Measurements from ENCODE around the gene ARHGAP8. TPM values are rescaled to one million over a fixed set of nuclear protein-coding genes. Genes with fewer than 3 reads are reported as not detected.

The ARHGAP8 gene
- total RNA-seq, 2 donors from 2014 or later: 34.6 to 64.5 TPM

DNA sequence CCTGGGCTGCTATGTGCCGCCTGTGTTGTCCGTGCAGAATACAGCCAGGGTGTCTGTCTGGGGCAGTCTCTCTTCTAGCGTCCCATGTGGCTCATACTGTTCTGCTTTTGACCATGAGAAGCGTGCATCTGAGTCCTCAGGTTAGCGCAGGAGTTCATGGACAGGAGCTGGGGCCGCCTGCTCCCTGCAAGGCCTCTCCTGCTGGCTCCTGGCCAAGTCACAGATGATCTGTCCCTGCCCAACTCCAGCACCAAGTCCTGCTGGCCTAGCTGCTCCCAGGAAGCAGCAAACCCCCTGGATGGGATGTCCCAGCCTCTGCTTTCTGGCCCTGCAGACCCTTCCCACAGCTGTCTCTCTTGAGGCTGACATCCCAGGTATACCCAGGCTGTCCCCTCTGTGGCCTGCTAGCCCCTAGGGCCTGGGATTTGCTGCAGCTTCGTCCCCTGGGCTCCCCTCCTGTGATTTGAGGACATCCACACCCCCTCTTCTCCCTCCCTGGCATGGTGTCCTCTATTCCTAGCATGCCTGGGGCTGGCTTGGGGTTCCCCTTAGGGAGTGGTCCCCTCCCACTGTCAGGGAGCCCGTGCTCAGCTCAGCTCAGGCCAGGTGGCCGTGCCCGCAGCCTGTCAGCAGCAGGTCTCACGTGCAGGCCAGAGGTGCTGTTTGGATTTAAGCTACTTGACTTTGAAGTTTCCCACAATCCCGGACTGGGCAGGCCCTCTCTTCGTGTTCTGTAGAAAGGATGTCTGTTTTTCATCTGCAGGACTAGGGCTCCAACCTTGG, 32.6 kb upstream of the ARHGAP8 start:
- no peaks in the 10 kb centered on the region for H3K27me3 ChIP-seq (replicated peaks; ENCODE audit: insufficient read depth)
- H3K4me1 ChIP-seq (replicated peaks): no peaks in the 10 kb centered on the region
- H3K27ac ChIP-seq: no peak overlapping the region
- 67% methylated on average over 13 of the region's 13 CpGs for WGBS
- TF ChIP-seq, protein P1, sequence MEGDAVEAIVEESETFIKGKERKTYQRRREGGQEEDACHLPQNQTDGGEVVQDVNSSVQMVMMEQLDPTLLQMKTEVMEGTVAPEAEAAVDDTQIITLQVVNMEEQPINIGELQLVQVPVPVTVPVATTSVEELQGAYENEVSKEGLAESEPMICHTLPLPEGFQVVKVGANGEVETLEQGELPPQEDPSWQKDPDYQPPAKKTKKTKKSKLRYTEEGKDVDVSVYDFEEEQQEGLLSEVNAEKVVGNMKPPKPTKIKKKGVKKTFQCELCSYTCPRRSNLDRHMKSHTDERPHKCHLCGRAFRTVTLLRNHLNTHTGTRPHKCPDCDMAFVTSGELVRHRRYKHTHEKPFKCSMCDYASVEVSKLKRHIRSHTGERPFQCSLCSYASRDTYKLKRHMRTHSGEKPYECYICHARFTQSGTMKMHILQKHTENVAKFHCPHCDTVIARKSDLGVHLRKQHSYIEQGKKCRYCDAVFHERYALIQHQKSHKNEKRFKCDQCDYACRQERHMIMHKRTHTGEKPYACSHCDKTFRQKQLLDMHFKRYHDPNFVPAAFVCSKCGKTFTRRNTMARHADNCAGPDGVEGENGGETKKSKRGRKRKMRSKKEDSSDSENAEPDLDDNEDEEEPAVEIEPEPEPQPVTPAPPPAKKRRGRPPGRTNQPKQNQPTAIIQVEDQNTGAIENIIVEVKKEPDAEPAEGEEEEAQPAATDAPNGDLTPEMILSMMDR (IDR thresholded peaks at IDR 0.05): no peak
- no peak for TF ChIP-seq POLR2AphosphoS5 (IDR thresholded peaks at IDR 0.05)
- no peak for TF ChIP-seq POLR2A (IDR thresholded peaks at IDR 0.05)
- H3K4me3 ChIP-seq: no peak overlapping the region
- intact Hi-C loops (cut with DNase I): no loop called here
- H3K36me3 ChIP-seq: no peaks in the 10 kb centered on the region
- DNase-seq (ENCODE audit: low spot score): no peak
- no peaks in the 10 kb centered on the region for H3K9me3 ChIP-seq

DNA sequence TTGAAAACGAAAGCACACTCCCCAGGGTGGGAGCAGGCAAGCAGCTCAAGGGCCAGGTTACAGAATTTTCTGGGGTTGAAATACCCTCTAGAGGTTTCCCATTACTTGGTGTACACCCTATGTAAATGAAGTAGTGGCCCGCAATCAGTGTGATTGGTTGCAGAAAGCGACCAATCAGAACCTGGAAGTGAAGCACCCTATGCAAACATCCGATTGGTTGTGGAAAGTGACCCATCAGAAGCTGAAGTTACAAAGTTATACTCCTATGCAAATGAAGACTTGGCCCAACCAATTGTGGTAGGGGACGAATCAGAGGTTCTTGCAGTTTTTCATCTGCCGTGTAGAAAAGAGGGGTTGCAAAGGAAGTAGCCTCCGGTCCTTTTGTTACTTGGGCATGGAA, 31.2 kb upstream of the ARHGAP8 start:
- intact Hi-C loops (cut with DNase I): no loop called here
- H3K27me3 ChIP-seq (replicated peaks; ENCODE audit: insufficient read depth): no peaks in the 10 kb centered on the region
- no peaks in the 10 kb centered on the region for H3K36me3 ChIP-seq
- H3K4me3 ChIP-seq: no peak overlapping the region
- 88% methylated on average over 7 of the region's 7 CpGs for WGBS
- no peaks in the 10 kb centered on the region for H3K4me1 ChIP-seq (replicated peaks)
- TF ChIP-seq POLR2AphosphoS5 (IDR thresholded peaks at IDR 0.05): no peak
- TF ChIP-seq, protein P1 (IDR thresholded peaks at IDR 0.05): no peak
- no peak for TF ChIP-seq POLR2A (IDR thresholded peaks at IDR 0.05)
- no peaks in the 10 kb centered on the region for H3K9me3 ChIP-seq
- no peak for DNase-seq (ENCODE audit: low spot score)
- H3K27ac ChIP-seq: no peak overlapping the region

DNA sequence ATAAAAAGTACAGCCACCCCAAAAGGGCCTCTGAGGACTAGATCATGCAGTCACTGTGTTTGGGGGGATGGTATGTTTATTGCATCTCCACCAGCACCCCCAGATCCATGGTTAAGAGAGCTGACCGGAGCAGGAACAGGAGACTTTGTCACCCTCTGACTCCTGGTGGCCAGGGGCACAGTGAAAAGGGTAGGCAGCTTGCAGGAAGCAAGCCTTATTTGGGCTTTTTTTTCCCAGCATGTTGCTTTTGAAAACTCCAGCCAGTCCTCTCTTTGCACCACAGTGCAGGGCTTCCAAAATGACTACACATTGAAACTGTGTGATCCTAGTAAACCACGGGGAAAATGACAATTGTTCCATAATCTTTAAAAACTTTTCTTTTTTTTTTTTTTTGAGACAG, 29.8 kb upstream of the ARHGAP8 start:
- Histone ChIP-seq H3K4me3 (no peak overlapping the region), H3K27ac (no peak overlapping the region), H3K27me3 (replicated peaks; ENCODE audit: insufficient read depth) (no peaks in the 10 kb centered on the region), H3K9me3 (no peaks in the 10 kb centered on the region), H3K4me1 (replicated peaks) (no peaks in the 10 kb centered on the region), H3K36me3 (no peaks in the 10 kb centered on the region)
- DNase-seq (ENCODE audit: low spot score): no peak
- TF ChIP-seq, protein P1 (IDR thresholded peaks at IDR 0.05): no peak
- TF ChIP-seq POLR2AphosphoS5 (IDR thresholded peaks at IDR 0.05) (no peak), POLR2A (IDR thresholded peaks at IDR 0.05) (no peak)
- WGBS: 91% methylated on average over 2 of the region's 2 CpGs
- intact Hi-C loops (cut with DNase I): no loop called here

DNA sequence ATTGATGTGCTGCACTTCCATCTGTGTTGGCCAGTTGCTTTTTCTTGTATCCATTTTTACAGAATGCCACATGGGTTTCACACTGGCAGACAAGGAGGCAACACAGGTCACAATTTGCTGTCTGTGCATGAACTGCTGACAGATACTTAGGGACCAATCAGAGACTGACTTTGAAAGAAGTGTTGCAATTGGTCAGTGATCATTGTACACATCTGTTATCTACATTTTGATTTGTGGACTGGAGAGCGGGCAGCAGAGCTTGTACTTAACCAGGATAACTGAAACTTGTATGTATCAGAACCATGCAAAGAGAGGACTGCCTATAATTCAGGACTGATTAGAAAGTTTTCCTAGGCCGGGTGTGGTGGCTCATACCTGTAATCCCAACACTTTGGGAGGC, 28.6 kb upstream of the ARHGAP8 start:
- H3K9me3 ChIP-seq: no peaks in the 10 kb centered on the region
- no peak for DNase-seq (ENCODE audit: low spot score)
- no peaks in the 10 kb centered on the region for H3K36me3 ChIP-seq
- H3K4me1 ChIP-seq (replicated peaks): no peaks in the 10 kb centered on the region
- H3K4me3 ChIP-seq: no peak overlapping the region
- H3K27me3 ChIP-seq (replicated peaks; ENCODE audit: insufficient read depth): no peaks in the 10 kb centered on the region
- no peak for TF ChIP-seq POLR2AphosphoS5 (IDR thresholded peaks at IDR 0.05)
- no peak for TF ChIP-seq POLR2A (IDR thresholded peaks at IDR 0.05)
- TF ChIP-seq, protein P1 (IDR thresholded peaks at IDR 0.05): no peak
- no peak overlapping the region for H3K27ac ChIP-seq
- WGBS: 93% methylated on average over 2 of the region's 2 CpGs
- intact Hi-C loops (cut with DNase I): no loop called here

DNA sequence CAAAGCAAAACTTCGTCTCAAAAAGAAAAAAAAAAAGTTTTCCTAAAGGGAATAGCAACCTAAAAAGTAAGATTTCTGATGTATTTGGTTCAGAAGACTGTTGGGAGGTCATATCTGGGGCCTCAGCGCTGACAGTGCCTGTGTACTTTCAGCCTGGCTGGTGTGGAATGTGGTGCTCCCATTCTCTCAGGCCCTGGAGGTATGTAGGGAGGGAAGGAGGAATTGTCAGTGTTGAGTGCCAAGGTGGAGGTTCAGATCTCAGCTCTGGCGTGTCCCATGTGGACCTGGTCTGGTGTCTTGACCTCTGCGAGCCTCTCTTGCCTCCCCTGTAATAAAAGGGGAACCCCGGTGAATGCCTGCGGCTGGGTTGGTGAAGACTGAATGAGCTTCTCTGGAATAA, 28.0 kb upstream of the ARHGAP8 start:
- intact Hi-C loops (cut with DNase I): no loop called here
- TF ChIP-seq POLR2AphosphoS5 (IDR thresholded peaks at IDR 0.05) (no peak), POLR2A (IDR thresholded peaks at IDR 0.05) (no peak)
- TF ChIP-seq, protein P1 (IDR thresholded peaks at IDR 0.05): no peak
- no peaks in the 10 kb centered on the region for H3K27me3 ChIP-seq (replicated peaks; ENCODE audit: insufficient read depth)
- H3K36me3 ChIP-seq: no peaks in the 10 kb centered on the region
- 74% methylated on average over 6 of the region's 6 CpGs for WGBS
- H3K4me1 ChIP-seq (replicated peaks): no peaks in the 10 kb centered on the region
- no peak for DNase-seq (ENCODE audit: low spot score)
- no peaks in the 10 kb centered on the region for H3K9me3 ChIP-seq
- no peak overlapping the region for H3K4me3 ChIP-seq
- no peak overlapping the region for H3K27ac ChIP-seq

Measured in prostate gland (tissue), 2 donors.